Natural killer cell treated with Interleukin-12 subunit alpha and Interleukin-12 subunit beta and Interleukin-15 and Interleukin-18, amount 100 ng/mL, for 72 hours (primary cell): ENCODE data around the gene GPD2. TPM values are rescaled to one million over a fixed set of nuclear protein-coding genes. Genes with fewer than 3 reads are reported as not detected.

Source experiments
- ATAC-seq, 2 donors: fragments of 150-1000 bp; cut with Tn5 transposase in 1 of 2; sonication (Bioruptor Pico), chemical (Tn5 transposase) in 1 of 2; 2 replicates each; pipeline ENCODE4 v1.10.0; 2021
- DNase-seq: peaks from one replicate; pipeline ENCODE4 v3.0.0; 2022; ENCODE audit warnings: low spot score
- H3K27ac Mint-ChIP-seq, 2 donors: 1 replicate in 1 of 2; 2 replicates in 1 of 2; pipeline ENCODE4 v1.8.0; 2022; ENCODE audit warnings: mixed read lengths in 2 of 2, mild to moderate bottlenecking in 1 of 2, moderate library complexity in 1 of 2
- H3K27me3 Mint-ChIP-seq, 2 donors: 1 replicate in 1 of 2; 2 replicates in 1 of 2; pipeline ENCODE4 v1.8.0; 2022; ENCODE audit warnings: mixed read lengths in 2 of 2
- H3K36me3 Mint-ChIP-seq: one replicate; pipeline ENCODE4 v1.8.0; 2022; ENCODE audit warnings: mixed read lengths
- H3K4me1 Mint-ChIP-seq, 2 donors: 1 replicate in 1 of 2; 2 replicates in 1 of 2; pipeline ENCODE4 v1.8.0; 2022; ENCODE audit warnings: low read depth in 2 of 2, mixed read lengths in 2 of 2, mild to moderate bottlenecking in 1 of 2
- H3K4me3 Mint-ChIP-seq: one replicate; pipeline ENCODE4 v1.8.0; 2022; ENCODE audit warnings: mixed read lengths
- H3K9me3 Mint-ChIP-seq: 2 replicates; pipeline ENCODE4 v1.8.0; 2022; ENCODE audit warnings: mixed read lengths
- total RNA-seq, 2 donors: library from RNA; stranded (reverse); gene quantifications; one replicate each; pipeline ENCODE4 v1.2.3, GENCODE V29; 2022

Gene GPD2
- total RNA-seq, 2 donors from 2014 or later, result 25.7 to 34.1 TPM

DNA sequence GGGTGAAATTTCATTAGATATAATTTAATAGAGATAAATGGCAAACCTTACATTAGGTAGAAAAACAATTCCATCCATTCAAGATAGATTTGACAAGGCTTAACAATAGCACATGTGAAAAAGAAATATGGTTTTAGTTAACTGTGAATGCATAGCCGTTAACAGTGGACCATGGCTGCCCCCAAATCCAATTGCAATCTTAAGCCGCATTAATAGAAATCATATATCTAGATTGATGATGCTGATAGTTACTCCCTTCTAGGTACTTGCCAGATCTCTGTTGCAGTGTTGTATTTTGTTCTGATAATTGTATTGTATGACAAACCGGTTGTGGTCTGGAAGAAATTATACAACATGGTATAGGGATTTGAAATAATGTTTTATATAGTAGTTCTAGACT lies 139.8 kb downstream of the GPD2 start:
- ATAC-seq (no peak), DNase-seq (no peak)
- no peak overlapping the region for H3K4me3 Mint-ChIP-seq
- no peak overlapping the region for H3K27ac Mint-ChIP-seq
- no peaks in the 10 kb centered on the region for H3K9me3 Mint-ChIP-seq
- peaks cover 7 to 20% of the 10 kb centered on the region in 2 donors for H3K4me1 Mint-ChIP-seq
- H3K36me3 Mint-ChIP-seq, result peaks cover 13% of the 10 kb centered on the region
- no peaks in the 10 kb centered on the region for H3K27me3 Mint-ChIP-seq

DNA sequence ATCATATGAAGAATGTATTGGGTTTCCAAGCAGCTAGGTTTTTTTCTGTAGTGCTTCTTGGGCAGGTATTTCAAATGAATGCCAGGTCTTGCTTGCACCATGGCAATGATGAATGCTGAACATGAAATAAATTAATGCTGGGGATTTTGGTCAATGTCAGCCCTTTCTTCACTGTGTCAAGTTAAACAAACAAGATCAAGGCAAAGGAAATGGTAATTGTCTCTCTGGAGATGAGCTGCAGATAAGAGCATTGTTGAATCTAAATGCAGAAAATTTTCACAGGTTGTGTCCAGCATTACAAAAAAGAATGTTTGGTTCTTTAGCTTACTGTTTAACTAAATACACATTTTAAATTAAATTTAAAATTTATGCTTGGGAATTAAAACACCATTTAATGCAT lies 144.3 kb downstream of the GPD2 start:
- Mint-ChIP-seq H3K27ac (no peak overlapping the region), H3K27me3 (no peaks in the 10 kb centered on the region), H3K9me3 (no peaks in the 10 kb centered on the region), H3K4me3 (no peak overlapping the region), H3K4me1 (peaks cover 0 to 4% of the 10 kb centered on the region in 2 donors), H3K36me3 (no peaks in the 10 kb centered on the region)
- DNase-seq, result no peak
- no peak for ATAC-seq

DNA sequence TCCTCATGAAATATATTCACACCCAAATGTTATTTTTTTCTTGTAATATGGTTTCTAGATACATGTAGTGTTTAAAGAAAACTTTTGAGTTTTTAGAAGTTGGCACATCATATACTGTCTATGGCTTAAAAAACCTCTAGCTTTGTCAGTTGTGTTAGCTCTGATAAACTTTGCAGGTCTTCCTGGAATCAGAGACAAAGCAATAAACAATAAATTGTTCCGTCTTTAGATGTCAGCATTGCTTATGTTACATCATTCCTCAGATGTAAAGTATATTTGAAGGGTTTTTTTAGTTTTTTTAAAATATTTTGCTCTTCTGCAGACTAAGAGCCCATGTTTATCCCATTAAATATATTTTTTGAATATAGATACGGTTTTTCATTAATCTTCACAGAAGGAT lies 145.1 kb downstream of the GPD2 start:
- Mint-ChIP-seq H3K4me1 (peaks cover 0 to 4% of the 10 kb centered on the region in 2 donors), H3K27ac (no peak overlapping the region), H3K27me3 (no peaks in the 10 kb centered on the region), H3K4me3 (no peak overlapping the region), H3K36me3 (no peaks in the 10 kb centered on the region), H3K9me3 (no peaks in the 10 kb centered on the region)
- no peak for ATAC-seq
- DNase-seq, result no peak

DNA sequence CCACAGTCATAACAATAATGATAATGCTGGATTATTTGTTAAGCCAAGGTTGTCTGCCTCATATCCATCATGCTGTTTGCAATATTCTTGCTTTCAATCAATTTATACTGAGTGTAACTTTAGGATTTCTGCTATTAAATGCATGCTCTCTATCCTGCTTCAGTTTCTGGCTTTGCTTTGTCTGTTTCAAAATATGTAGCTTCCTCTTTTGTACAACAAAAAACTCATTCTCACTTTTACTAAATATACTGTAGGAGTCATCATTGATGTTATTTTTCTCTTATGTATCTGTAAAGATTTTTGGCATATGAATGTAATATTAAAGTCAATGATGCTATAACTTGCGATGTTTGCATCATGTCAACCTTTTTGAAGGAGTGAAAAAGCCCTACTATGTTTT lies 149.3 kb downstream of the GPD2 start:
- Mint-ChIP-seq H3K9me3 (no peaks in the 10 kb centered on the region), H3K4me1 (peaks cover 4% of the 10 kb centered on the region in 2 donors), H3K27me3 (no peaks in the 10 kb centered on the region), H3K4me3 (no peak overlapping the region), H3K36me3 (no peaks in the 10 kb centered on the region), H3K27ac (no peak overlapping the region)
- no peak for ATAC-seq
- no peak for DNase-seq

DNA sequence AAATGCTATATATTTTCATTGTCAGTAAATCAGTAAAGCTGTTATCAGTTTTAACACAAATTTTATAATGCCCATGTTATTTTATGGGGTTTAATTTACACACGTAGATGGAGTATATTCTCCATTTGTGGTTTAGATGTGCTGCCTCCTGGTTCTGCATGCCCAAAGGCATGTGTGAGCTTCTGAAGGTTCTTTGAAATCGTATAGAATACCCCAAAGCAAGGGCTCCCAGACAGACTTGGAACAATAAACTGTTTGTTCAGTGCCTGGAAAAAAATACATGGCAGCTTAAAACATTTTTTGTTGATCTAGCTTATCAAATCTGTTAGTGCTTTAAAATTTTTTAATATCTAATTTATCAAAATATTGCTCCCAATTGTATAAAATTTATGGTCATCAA lies 150.4 kb downstream of the GPD2 start:
- Mint-ChIP-seq H3K36me3 (no peaks in the 10 kb centered on the region), H3K27me3 (no peaks in the 10 kb centered on the region), H3K4me1 (peaks cover 4% of the 10 kb centered on the region in 2 donors), H3K27ac (no peak overlapping the region), H3K9me3 (no peaks in the 10 kb centered on the region), H3K4me3 (no peak overlapping the region)
- no peak for ATAC-seq
- no peak for DNase-seq

DNA sequence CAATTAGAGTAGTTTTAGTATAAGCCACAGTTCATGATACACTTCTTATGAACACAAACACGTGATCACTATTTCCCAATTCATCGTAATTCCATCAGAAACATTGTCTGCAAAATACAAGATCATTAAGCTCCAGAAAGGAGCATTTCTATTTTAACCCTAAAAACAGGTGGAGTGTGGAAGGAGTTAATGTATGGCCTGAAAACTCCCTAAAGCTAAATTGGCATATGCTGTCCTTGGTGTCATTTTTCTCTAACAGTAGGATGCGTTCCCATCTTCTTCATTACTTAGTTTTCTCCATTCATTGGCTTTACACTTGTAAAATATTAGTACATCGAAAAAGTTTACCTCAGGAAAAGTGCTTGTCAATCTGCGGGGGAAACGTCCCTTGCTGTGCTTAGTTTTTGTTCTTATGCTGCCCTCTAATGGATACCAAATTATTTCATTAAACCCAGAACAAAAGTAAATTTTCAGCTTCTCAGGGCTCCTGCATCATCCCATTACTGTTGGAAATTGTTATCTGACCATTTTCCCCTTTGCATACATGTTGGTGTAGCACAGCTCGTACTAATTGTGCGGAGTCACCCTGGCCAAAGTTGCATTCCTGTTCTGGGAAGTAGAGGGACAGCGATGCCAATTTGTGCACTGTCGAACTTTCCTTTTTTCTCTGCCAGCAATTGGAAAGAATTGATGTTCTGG lies 153.4 kb downstream of the GPD2 start:
- DNase-seq, result no peak
- H3K27ac Mint-ChIP-seq, result no peak overlapping the region

DNA sequence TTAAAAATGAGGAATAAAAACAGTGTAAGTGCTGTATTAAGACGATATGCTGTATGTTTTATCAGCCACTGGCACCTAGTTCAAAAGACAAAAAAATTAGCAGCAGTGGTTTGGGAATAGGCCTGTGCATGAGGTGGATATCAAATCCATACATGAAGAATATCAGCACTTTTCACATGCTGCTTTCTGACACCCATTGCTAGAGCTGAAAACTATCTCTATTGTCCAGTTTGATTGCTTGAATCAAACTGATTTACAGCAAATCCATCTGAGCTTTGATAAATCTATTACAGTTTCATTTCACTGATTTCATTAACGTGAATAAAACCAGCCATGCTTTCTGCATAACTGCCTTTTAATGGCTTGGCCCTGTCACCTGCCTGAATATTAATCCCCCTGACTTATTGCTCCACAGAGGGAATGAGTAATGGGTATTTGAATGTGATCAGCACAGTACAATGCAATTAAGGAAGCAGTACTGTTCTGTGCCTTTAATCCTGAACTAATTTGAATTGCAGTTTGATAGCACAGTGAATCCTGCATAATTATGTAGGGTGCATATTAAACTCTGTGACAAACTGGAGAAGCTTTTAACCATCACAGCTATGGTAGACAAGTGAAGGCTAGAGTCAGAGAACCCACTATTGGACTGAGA lies 154.0 kb downstream of the GPD2 start:
- H3K9me3 Mint-ChIP-seq, result no peaks in the 10 kb centered on the region
- no peaks in the 10 kb centered on the region for H3K36me3 Mint-ChIP-seq
- H3K27me3 Mint-ChIP-seq, result peaks cover 0 to 3% of the 10 kb centered on the region in 2 donors
- no peak overlapping the region for H3K4me3 Mint-ChIP-seq
- H3K27ac Mint-ChIP-seq, result no peak overlapping the region
- peaks cover 0 to 4% of the 10 kb centered on the region in 2 donors for H3K4me1 Mint-ChIP-seq
- ATAC-seq, result no peak
- no peak for DNase-seq

More for the DNA sequence above, 153.4 kb downstream of the GPD2 start:
- H3K4me1 Mint-ChIP-seq, result peaks cover 4% of the 10 kb centered on the region in 2 donors
- H3K9me3 Mint-ChIP-seq, result no peaks in the 10 kb centered on the region
- no peak for ATAC-seq
- no peaks in the 10 kb centered on the region for H3K27me3 Mint-ChIP-seq
- H3K4me3 Mint-ChIP-seq, result no peak overlapping the region
- no peaks in the 10 kb centered on the region for H3K36me3 Mint-ChIP-seq

DNA sequence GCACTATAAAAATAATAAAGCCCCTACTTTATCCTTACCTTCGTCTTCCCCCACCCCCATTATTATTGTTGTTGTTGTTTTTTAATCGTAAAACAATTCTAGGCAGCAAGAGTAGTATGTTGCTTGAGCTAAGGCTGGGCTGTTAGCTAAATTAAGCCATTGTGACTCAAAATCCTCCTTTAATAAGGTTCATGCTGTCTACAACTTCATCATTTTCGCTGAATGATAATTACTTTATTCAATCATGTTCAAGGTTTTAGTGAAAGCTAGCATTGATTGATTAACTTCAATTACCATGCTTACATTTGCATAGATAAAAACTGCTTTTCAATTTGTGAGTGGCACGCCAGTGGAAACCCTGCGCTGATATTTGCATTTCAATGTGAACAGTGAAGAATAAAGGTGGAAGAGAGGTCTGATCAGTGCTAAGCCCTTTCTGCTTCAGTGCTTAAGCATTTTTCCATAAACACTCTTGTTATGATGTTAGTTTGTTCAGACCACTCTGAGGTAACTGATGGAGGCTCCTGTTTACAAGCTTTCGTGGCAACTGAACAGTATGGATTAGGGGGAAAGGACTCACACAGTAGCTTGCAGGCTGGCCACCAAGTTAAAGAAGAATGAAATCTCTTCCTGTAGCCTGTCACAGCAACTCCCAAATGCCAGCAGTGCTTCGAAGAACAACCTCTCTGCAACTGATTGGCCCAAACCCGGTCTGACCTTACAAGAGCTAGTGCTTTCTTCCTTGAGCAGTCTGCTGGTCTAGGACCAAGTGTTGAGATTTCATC lies 156.8 kb downstream of the GPD2 start:
- Mint-ChIP-seq H3K36me3 (no peaks in the 10 kb centered on the region), H3K9me3 (no peaks in the 10 kb centered on the region), H3K27ac (no peak overlapping the region), H3K4me1 (peaks cover 0 to 4% of the 10 kb centered on the region in 2 donors), H3K4me3 (no peak overlapping the region), H3K27me3 (peaks cover 0 to 3% of the 10 kb centered on the region in 2 donors)
- ATAC-seq (no peak), DNase-seq (no peak)

DNA sequence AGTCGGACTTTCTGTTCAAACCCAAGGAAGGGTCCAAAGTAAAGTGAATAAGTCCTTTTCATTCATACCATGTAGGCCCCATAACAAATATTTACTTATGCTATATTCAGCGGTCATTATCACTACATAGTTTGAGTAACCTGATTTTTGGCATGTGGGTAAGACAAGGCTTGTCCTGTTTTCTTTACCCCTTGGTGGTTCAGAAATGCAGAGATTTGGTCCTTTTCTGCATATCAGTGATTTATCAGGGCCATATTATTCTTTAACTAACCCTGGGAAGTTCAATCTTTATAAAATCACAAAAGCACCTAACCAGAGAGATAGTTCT lies 157.4 kb downstream of the GPD2 start:
- no peak for ATAC-seq
- no peak for DNase-seq
- Mint-ChIP-seq H3K36me3 (no peaks in the 10 kb centered on the region), H3K27ac (no peak overlapping the region), H3K4me1 (peaks cover 0 to 4% of the 10 kb centered on the region in 2 donors), H3K9me3 (no peaks in the 10 kb centered on the region), H3K4me3 (no peak overlapping the region), H3K27me3 (peaks cover 0 to 6% of the 10 kb centered on the region in 2 donors)

DNA sequence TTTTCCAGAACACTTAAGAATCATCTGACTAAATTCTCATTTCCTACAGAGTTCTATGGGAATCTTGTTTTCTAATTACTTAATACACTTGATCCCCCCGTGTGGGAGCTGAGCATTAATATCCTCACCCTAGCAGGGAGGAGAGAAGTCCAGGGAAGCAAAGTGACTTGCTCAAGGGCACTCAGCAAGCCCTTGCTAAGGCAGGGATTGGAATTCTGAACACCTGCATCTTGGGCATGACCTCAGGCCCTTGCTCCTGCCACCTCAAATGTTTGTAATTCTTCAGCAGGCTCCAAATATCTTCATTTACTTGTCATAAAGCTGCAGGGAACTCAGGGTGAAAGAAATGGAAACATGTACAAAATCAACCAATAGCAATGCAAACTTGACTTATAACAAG lies 162.4 kb downstream of the GPD2 start:
- no peak for DNase-seq
- peaks cover 6 to 14% of the 10 kb centered on the region in 2 donors for H3K27me3 Mint-ChIP-seq
- no peak overlapping the region for H3K4me3 Mint-ChIP-seq
- no peak for ATAC-seq
- H3K36me3 Mint-ChIP-seq, result no peaks in the 10 kb centered on the region
- H3K4me1 Mint-ChIP-seq, result no peaks in the 10 kb centered on the region
- no peaks in the 10 kb centered on the region for H3K9me3 Mint-ChIP-seq
- no peak overlapping the region for H3K27ac Mint-ChIP-seq

DNA sequence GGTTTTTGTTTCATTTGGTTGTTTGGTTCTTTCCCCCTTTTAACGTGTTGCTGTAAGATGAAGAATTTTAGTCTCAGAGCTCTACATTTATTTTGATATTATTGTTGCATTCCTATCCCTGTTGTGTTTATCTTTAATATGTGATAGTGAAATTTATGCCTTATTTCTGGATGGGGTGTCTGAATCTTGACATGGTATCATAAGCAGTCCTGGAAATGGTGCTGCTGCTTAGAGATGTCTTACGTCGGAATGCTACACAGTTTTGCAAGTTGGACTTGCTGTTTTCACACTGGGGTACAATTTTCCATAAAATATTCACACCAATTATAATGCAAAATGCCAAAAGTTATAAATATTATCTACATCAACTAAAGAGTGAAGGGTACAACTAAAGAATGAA lies 164.0 kb downstream of the GPD2 start:
- Mint-ChIP-seq H3K4me3 (no peak overlapping the region), H3K9me3 (no peaks in the 10 kb centered on the region), H3K4me1 (no peaks in the 10 kb centered on the region), H3K36me3 (no peaks in the 10 kb centered on the region), H3K27me3 (peaks cover 6 to 11% of the 10 kb centered on the region in 2 donors), H3K27ac (no peak overlapping the region)
- DNase-seq, result no peak
- ATAC-seq, result no peak

DNA sequence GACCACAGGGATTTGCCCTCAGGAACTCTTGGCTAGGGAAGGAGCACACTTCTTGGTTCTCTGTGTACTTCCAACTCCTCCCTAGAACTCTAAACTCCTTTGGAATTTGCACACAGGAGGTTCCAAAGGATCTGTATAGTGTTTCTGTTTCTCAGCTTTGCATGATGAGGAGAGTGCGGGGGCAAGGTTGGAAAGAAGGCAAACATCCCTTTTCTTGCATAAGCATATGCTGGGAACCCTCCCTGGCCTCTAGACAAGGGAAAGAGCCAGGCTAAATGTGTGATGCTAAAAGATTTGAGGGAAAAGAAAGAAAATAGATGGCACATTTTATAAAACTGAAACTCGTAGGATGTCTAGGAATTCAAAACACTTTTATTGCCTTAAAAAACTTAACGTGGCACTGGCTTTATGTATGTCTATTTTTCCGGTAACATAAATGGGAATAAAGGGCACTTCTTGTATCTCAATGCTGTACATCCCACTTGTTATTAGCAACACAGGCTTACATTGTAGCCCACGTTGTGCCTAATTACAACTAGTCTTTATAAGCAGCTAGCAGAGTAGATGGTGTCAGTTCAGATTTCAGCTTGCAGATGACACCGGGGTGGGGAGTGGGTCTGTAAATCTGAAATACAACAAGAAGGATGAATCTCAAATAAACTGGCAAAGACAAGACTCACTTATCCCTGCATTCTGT lies 165.8 kb downstream of the GPD2 start:
- no peak for DNase-seq
- Mint-ChIP-seq H3K27me3 (peaks cover 6 to 14% of the 10 kb centered on the region in 2 donors), H3K4me3 (no peak overlapping the region), H3K9me3 (peaks cover 2% of the 10 kb centered on the region), H3K27ac (no peak overlapping the region), H3K4me1 (no peaks in the 10 kb centered on the region), H3K36me3 (no peaks in the 10 kb centered on the region)
- no peak for ATAC-seq

DNA sequence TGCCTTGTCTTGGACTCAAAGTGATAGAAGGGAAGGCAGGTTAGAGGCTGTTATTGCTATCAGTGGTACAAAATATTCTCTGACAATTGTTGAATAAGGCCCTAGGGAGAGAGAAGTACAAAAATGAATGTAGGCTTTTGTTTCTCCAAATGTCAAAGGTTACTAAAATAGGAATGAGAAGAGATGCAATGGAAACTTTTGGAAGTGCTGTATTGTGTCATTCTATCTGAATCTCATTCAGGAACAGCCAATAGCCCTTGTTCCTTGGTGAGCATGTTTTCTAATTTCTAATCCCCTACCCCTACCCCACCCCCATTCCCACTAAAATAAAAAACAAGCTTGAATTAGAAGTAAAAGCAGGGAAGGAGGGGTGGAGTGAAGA lies 166.4 kb downstream of the GPD2 start:
- H3K4me1 Mint-ChIP-seq, result no peaks in the 10 kb centered on the region
- H3K36me3 Mint-ChIP-seq, result no peaks in the 10 kb centered on the region
- H3K9me3 Mint-ChIP-seq, result peaks cover 2% of the 10 kb centered on the region

More for the DNA sequence above, 166.4 kb downstream of the GPD2 start:
- DNase-seq, result no peak
- Mint-ChIP-seq H3K27ac (no peak overlapping the region), H3K27me3 (peaks cover 6 to 14% of the 10 kb centered on the region in 2 donors), H3K4me3 (no peak overlapping the region)
- ATAC-seq, result no peak
